Heart left ventricle (tissue), 11 donors: ENCODE measurements around the gene UGGT2. TPM values are rescaled to one million over a fixed set of nuclear protein-coding genes. Genes with fewer than 3 reads are reported as not detected.

ENCODE experiments used
- polyA plus RNA-seq, 2 donors: library from polyadenylated mRNA; stranded (reverse); fragments of 200-250 nt; gene quantifications; one replicate each; pipeline ENCODE4 v1.2.3, GENCODE V29; 2013
- total RNA-seq, 9 donors: library from RNA; depleted of rRNA in 2 of 9; stranded (reverse); fragments of >200 nt in 2 of 9; fragmentation: NEBNext Ultra II Directional in 3 of 9; extraction: Animal tissue kit (Norgen Biotek cat#: 25700) in 3 of 9; gene quantifications; one replicate each; pipeline versions ENCODE4 v1.1.0 to v1.2.4, GENCODE V29; 2016 to 2023
- donor health status: ischemic (EF 13 %, LVEDD 7.1; RV severe dilation, severe dysfunction).
- donor health status: healthy with polysubstance abuse.
- donor health status: DM: no; HTN: yes; CAD: no.
- donor health status: DM: no; HTN: no; CAD: no.
- donor health status: ischemic (EF 25% LVEDD 5.7; RV mildly dilated, moderate dysfunction).
- donor health status: healthy.
- donor health status: DM: yes; HTN: yes; CAD: no.
- donor health status: PGD.
- donor health status: nonischemic (EF 23%, LVEDD 6.1; RV moderate dilation, normal function).

UGGT2 gene
- total and polyA plus RNA-seq, 11 donors = 4.3 to 15.9 (median 13.3) TPM

Other genes with a start within 250 kb of the UGGT2 start
- gene HS6ST3, start 36.7 kb upstream of the UGGT2 start, total RNA-seq = 1 to 10 TPM in 7 of 9 donors, under 1 TPM in 2; 0.57 to 5.2 (median 1.2) TPM
- under 1 TPM; 0.01 to 0.27 TPM for gene HS6ST3, start 36.7 kb upstream of the UGGT2 start, polyA plus RNA-seq